Measurements from ENCODE around the gene KCNMB1. TPM values are rescaled to one million over a fixed set of nuclear protein-coding genes. Genes with fewer than 3 reads are reported as not detected.
A peak's percentile ranks its signal among the peaks of the same experiment; 100 is the strongest.

Gene KCNMB1
- total RNA-seq, 1 donor from 2014 or later, result 2.5 TPM

GRCh38 chr5:170362102-170362501, 27.1 kb downstream of the KCNMB1 start:
- no peaks in the 10 kb centered on the region for H3K36me3 ChIP-seq
- H3K27me3 ChIP-seq (ENCODE audit: low read depth), result no peaks in the 10 kb centered on the region
- no peak for DNase-seq
- no peak overlapping the region for H3K4me3 ChIP-seq
- peak overlapping the region; percentile 53 for H3K27ac ChIP-seq
- peaks cover 60% of the 10 kb centered on the region for H3K4me1 ChIP-seq
- no peaks in the 10 kb centered on the region for H3K9me3 ChIP-seq
- no peak for TF ChIP-seq CTCF (IDR thresholded peaks at IDR 0.05)
- no peak for ATAC-seq
- intact Hi-C loops (cut with DNase I), result no loop called here

- Histone ChIP-seq H3K27me3 (ENCODE audit: low read depth) (no peaks in the 10 kb centered on the region), H3K4me3 (no peak overlapping the region), H3K4me1 (peaks cover 63% of the 10 kb centered on the region), H3K27ac (peak overlapping the region; percentile 53), H3K9me3 (no peaks in the 10 kb centered on the region), H3K36me3 (no peaks in the 10 kb centered on the region)
- no peak for DNase-seq
- intact Hi-C loops (cut with DNase I), result no loop called here
- ATAC-seq, result peak in 1 of 2 donors; percentile 67
- TF ChIP-seq CTCF (IDR thresholded peaks at IDR 0.05), result no peak
These were observed 27.6 kb downstream of the KCNMB1 start for GRCh38 chr5:170361616-170362015.

GRCh38 chr5:170361116-170361515, 28.1 kb downstream of the KCNMB1 start:
- TF ChIP-seq CTCF (IDR thresholded peaks at IDR 0.05), result no peak
- Histone ChIP-seq H3K27me3 (ENCODE audit: low read depth) (no peaks in the 10 kb centered on the region), H3K36me3 (no peaks in the 10 kb centered on the region), H3K27ac (peak overlapping the region; percentile 53), H3K4me1 (peaks cover 68% of the 10 kb centered on the region), H3K9me3 (no peaks in the 10 kb centered on the region), H3K4me3 (no peak overlapping the region)
- DNase-seq, result no peak
- no peak for ATAC-seq
- intact Hi-C loops (cut with DNase I), result no loop called here

- intact Hi-C loops (cut with DNase I), result no loop called here
- H3K36me3 ChIP-seq, result no peaks in the 10 kb centered on the region
- TF ChIP-seq CTCF (IDR thresholded peaks at IDR 0.05), result no peak
- H3K4me3 ChIP-seq, result no peak overlapping the region
- ATAC-seq, result peak; percentile 24 to 25
- no peaks in the 10 kb centered on the region for H3K9me3 ChIP-seq
- peaks cover 72% of the 10 kb centered on the region for H3K4me1 ChIP-seq
- no peaks in the 10 kb centered on the region for H3K27me3 ChIP-seq (ENCODE audit: low read depth)
- DNase-seq, result no peak
- H3K27ac ChIP-seq, result peak overlapping the region; percentile 53
These were observed 28.5 kb downstream of the KCNMB1 start for GRCh38 chr5:170360709-170361108.

GRCh38 chr5:170357955-170358444, 31.2 kb downstream of the KCNMB1 start:
- H3K4me1 ChIP-seq, result peaks cover 75% of the 10 kb centered on the region
- peaks cover 5% of the 10 kb centered on the region for H3K27me3 ChIP-seq (ENCODE audit: low read depth)
- H3K36me3 ChIP-seq, result no peaks in the 10 kb centered on the region
- ATAC-seq (peak; percentile 60 to 83), DNase-seq (peak; percentile 88)
- TF ChIP-seq CTCF (IDR thresholded peaks at IDR 0.05), result no peak
- H3K9me3 ChIP-seq, result no peaks in the 10 kb centered on the region
- H3K27ac ChIP-seq, result peak overlapping the region; percentile 73
- no peak overlapping the region for H3K4me3 ChIP-seq
- intact Hi-C loops (cut with DNase I), result no loop called here
